ENCODE results near the gene DOHH. TPM values are rescaled to one million over a fixed set of nuclear protein-coding genes. Genes with fewer than 3 reads are reported as not detected.

The DOHH gene
- total and polyA plus RNA-seq, 2 donors (not counting 3 experiments of a cell fraction or from before 2014, with no cell fraction given): 8.7 to 15.2 TPM

GRCh38 chr19:3538258-3538929 is 37.9 kb upstream of the DOHH start:
- ChIA-PET POLR2A (no interaction called here), CTCF (interaction anchor here (0.7 to 1.5 kb wide), 3 partner anchors 9 to 234 kb away, joined by 3 read pairs; no protein-coding TSS in a partner anchor)
- no peak overlapping the region for H3K4me2 ChIP-seq (ENCODE audit: insufficient read depth, low read length)
- BruUV-seq (replicated peaks): no TSS peak
- intact Hi-C loops (cut with micrococcal nuclease): no loop called here
- no peak overlapping the region for H3K9ac ChIP-seq (replicated peaks; ENCODE audit: extremely low read depth, insufficient read depth, low read length)
- DNase-seq (ENCODE audit: low read depth, low spot score): no peak
- no peaks in the 10 kb centered on the region for H4K20me1 ChIP-seq (replicated peaks; ENCODE audit: control insufficient read depth, extremely low read depth, insufficient read depth, low read length)
- H3K4me1 ChIP-seq (ENCODE audit: control insufficient read depth, extremely low read depth, insufficient read depth, low read length): no peaks in the 10 kb centered on the region
- dilution Hi-C loops (cut with MboI; ENCODE audit: extremely low pct_ligation_motif_present, low sequenced_read_pairs): no loop called here
- no peaks in the 10 kb centered on the region for H3K9me1 ChIP-seq (replicated peaks; ENCODE audit: control insufficient read depth, extremely low read depth, insufficient read depth, low read length)
- H3K27me3 ChIP-seq (ENCODE audit: control insufficient read depth in 2 of 2, insufficient read depth in 2 of 2, low read length in 2 of 2): no peaks in the 10 kb centered on the region
- H3K36me3 ChIP-seq (ENCODE audit: control insufficient read depth in 2 of 2, extremely low read depth in 1 of 2, insufficient read depth in 2 of 2, low read length in 2 of 2): peaks cover 0 to 19% of the 10 kb centered on the region in 2 experiments
- H2AFZ ChIP-seq (ENCODE audit: low read depth, low read length): no peak overlapping the region
- no peak for TF ChIP-seq POLR2AphosphoS5 (IDR thresholded peaks at IDR 0.05; ENCODE audit: insufficient read depth, low read depth, low read length)
- no peak for TF ChIP-seq MAX (IDR thresholded peaks at IDR 0.05; ENCODE audit: insufficient read depth, insufficient read length)
- no peak for TF ChIP-seq CTCF (IDR thresholded peaks at IDR 0.05; ENCODE audit: extremely low read depth in 1 of 2, insufficient read depth in 1 of 2, low read depth in 1 of 2, low read length in 2 of 2)
- no peaks in the 10 kb centered on the region for H3K79me2 ChIP-seq (ENCODE audit: control insufficient read depth, insufficient read depth, low read length)
- no peak overlapping the region for H3K27ac ChIP-seq (ENCODE audit: insufficient read depth, low read depth, low read length)
- H3K4me3 ChIP-seq (replicated peaks in 1 of 3; ENCODE audit: insufficient read depth in 1 of 3, low read depth in 1 of 3, low read length in 3 of 3): no peak overlapping the region
- no peaks in the 10 kb centered on the region for H3K9me3 ChIP-seq (replicated peaks; ENCODE audit: control insufficient read depth, insufficient read depth, low read length)
- FAIRE-seq: no peak

All from endothelial cell of umbilical vein (primary cell).